Loucy (cell line): ENCODE data around the gene TMEM41A.

Experiments used
- H2AFZ ChIP-seq: fragments of 200-600 bp; sonication (generic); 2 replicates; pipeline ENCODE4 v1.6.0; 2016; ENCODE audit warnings: antibody characterized with exemption, mild to moderate bottlenecking, low read length, moderate library complexity
- H3F3A ChIP-seq: fragments of 200-600 bp; 2 replicates; pipeline ENCODE4 v1.6.0; 2016; ENCODE audit warnings: antibody characterized with exemption, low read depth, mild to moderate bottlenecking
- H3K27me3 ChIP-seq: fragments of 200-600 bp; sonication (generic); 2 replicates; pipeline ENCODE4 v1.6.1; 2014; ENCODE audit warnings: low read length, mild to moderate bottlenecking; ENCODE audit not compliant: insufficient read depth, poor library complexity, severe bottlenecking
- H3K36me3 ChIP-seq: fragments of 200-600 bp; sonication (generic); 2 replicates; pipeline ENCODE4 v1.6.1; 2016; ENCODE audit warnings: low read length; ENCODE audit not compliant: insufficient read depth
- H3K4me1 ChIP-seq: fragments of 200-600 bp; sonication (generic); 2 replicates; pipeline ENCODE4 v1.5.1; 2014; ENCODE audit warnings: low read length, mild to moderate bottlenecking; ENCODE audit not compliant: insufficient read depth, poor library complexity, severe bottlenecking
- H3K4me2 ChIP-seq: fragments of 200-600 bp; sonication (generic); 2 replicates; pipeline ENCODE4 v1.6.0; 2014; ENCODE audit warnings: antibody characterized with exemption, low read length, low read depth, mild to moderate bottlenecking; ENCODE audit not compliant: poor library complexity, severe bottlenecking
- H3K4me3 ChIP-seq: fragments of 200-600 bp; sonication (generic); 2 replicates; pipeline ENCODE4 v1.5.1; 2014; ENCODE audit warnings: low read length, mild to moderate bottlenecking, mixed read lengths; ENCODE audit not compliant: poor library complexity, severe bottlenecking
- H3K79me2 ChIP-seq: fragments of 200-600 bp; sonication (generic); 2 replicates; pipeline ENCODE4 v1.6.1; 2014; ENCODE audit warnings: low read length; ENCODE audit not compliant: insufficient read depth
- H3K9ac ChIP-seq: fragments of 200-600 bp; sonication (generic); 2 replicates; pipeline ENCODE4 v1.6.0; 2014; ENCODE audit warnings: mild to moderate bottlenecking, low read depth, low read length, moderate library complexity; ENCODE audit not compliant: poor library complexity, severe bottlenecking
- H3K9me2 ChIP-seq: fragments of 200-600 bp; sonication (generic); replicated peaks from 2 replicates; pipeline ENCODE4 v1.6.1; 2016; ENCODE audit warnings: low read depth, low read length, mixed read lengths
- H3K9me3 ChIP-seq: fragments of 200-600 bp; sonication (generic); 2 replicates; pipeline ENCODE4 v1.6.1; 2014; ENCODE audit warnings: mild to moderate bottlenecking, antibody characterized with exemption, low read length, low read depth; ENCODE audit not compliant: insufficient read depth
- H4K20me1 ChIP-seq: fragments of 200-600 bp; sonication (generic); 2 replicates; pipeline ENCODE4 v1.6.0; 2014; ENCODE audit warnings: antibody characterized with exemption, low read length, mild to moderate bottlenecking; ENCODE audit not compliant: insufficient read depth, poor library complexity, severe bottlenecking
- TF ChIP-seq, protein P1 (sequence below): fragments of 200-600 bp; sonication (generic); conservative IDR thresholded peaks from 2 replicates; pipeline ENCODE4 v1.5.1; 2014; ENCODE audit warnings: mild to moderate bottlenecking, antibody characterized with exemption, low read length

The TMEM41A gene

GRCh38 chr3:185439745-185440466 is 58.9 kb downstream of the TMEM41A start:
- Histone ChIP-seq H3K9me2 (no peaks in the 10 kb centered on the region), H3K36me3 (no peaks in the 10 kb centered on the region), H3K27me3 (no peaks in the 10 kb centered on the region), H3F3A (no peaks in the 10 kb centered on the region), H3K9ac (no peak overlapping the region), H4K20me1 (no peaks in the 10 kb centered on the region), H2AFZ (no peak overlapping the region), H3K4me1 (no peaks in the 10 kb centered on the region), H3K4me3 (no peak overlapping the region), H3K79me2 (no peaks in the 10 kb centered on the region), H3K4me2 (no peak overlapping the region), H3K9me3 (no peaks in the 10 kb centered on the region)
- TF ChIP-seq, protein P1, sequence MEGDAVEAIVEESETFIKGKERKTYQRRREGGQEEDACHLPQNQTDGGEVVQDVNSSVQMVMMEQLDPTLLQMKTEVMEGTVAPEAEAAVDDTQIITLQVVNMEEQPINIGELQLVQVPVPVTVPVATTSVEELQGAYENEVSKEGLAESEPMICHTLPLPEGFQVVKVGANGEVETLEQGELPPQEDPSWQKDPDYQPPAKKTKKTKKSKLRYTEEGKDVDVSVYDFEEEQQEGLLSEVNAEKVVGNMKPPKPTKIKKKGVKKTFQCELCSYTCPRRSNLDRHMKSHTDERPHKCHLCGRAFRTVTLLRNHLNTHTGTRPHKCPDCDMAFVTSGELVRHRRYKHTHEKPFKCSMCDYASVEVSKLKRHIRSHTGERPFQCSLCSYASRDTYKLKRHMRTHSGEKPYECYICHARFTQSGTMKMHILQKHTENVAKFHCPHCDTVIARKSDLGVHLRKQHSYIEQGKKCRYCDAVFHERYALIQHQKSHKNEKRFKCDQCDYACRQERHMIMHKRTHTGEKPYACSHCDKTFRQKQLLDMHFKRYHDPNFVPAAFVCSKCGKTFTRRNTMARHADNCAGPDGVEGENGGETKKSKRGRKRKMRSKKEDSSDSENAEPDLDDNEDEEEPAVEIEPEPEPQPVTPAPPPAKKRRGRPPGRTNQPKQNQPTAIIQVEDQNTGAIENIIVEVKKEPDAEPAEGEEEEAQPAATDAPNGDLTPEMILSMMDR = no peak
